WTC11 (cell line): ENCODE data around the gene MAB21L4.

Experiments used
- KAT7 ChIP-seq: sonication (generic); formaldehyde crosslinking; IDR thresholded peaks from 2 replicates; pipeline ENCODE4 v1.8.1; 2023; ENCODE audit warnings: missing genetic modification reagents, mild to moderate bottlenecking, borderline replicate concordance
- ZNF423 ChIP-seq: fragments of 250-450 bp; sonication (Bioruptor Pico); IDR thresholded peaks from 2 replicates; pipeline ENCODE4 v2.1.2; 2022; ENCODE audit warnings: mild to moderate bottlenecking, moderate library complexity
- TF ChIP-seq, protein P1 (sequence below): fragments of 200-600 bp; IDR thresholded peaks from 2 replicates; pipeline ENCODE4 v1.8.0; 2022; ENCODE audit warnings: antibody characterized with exemption

DNA sequence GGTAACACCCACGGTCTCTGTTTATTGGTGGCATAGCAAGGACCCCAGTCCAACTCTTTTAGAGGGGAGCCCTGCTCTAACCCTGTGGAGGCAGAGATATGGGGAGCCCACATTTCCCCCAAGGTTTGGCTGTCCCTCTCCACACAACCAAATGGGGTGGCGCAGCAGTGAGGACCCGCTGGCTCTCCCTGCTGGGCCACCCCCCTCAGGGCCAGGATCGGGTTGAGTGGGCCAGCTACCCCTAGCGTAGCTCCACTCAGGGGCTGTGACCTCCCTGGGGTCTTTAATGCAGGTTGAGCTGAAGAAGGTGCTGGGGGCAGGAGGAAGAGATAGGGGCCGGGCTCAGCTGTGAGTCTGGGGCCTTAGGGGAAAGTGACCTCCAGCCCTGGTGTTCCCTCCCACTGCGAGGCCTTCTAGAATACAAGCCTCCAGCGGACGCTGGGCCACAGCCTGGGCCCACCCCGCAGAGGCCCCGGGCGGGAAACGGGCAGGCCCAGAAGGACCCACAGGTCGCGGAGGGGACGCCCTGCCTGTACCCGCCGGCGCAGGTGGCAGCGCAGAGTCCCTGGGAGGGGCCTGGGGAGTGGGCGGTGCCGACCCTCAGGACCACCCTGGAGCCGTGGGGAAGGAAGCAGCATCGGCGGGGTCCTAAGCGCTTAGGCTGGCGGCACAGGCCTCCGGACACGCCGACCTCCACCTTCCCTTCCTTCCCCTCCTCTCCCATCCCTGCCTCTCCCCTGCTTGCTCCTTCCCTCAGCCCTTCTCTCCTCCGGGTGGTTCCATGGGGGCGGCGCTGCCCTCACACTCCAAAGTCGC, 19.8 kb upstream of the MAB21L4 start:
- no peak for TF ChIP-seq KAT7 (CRISPR knock-in tag)
- TF ChIP-seq ZNF423 (CRISPR knock-in tag), result no peak
- TF ChIP-seq, protein P1, sequence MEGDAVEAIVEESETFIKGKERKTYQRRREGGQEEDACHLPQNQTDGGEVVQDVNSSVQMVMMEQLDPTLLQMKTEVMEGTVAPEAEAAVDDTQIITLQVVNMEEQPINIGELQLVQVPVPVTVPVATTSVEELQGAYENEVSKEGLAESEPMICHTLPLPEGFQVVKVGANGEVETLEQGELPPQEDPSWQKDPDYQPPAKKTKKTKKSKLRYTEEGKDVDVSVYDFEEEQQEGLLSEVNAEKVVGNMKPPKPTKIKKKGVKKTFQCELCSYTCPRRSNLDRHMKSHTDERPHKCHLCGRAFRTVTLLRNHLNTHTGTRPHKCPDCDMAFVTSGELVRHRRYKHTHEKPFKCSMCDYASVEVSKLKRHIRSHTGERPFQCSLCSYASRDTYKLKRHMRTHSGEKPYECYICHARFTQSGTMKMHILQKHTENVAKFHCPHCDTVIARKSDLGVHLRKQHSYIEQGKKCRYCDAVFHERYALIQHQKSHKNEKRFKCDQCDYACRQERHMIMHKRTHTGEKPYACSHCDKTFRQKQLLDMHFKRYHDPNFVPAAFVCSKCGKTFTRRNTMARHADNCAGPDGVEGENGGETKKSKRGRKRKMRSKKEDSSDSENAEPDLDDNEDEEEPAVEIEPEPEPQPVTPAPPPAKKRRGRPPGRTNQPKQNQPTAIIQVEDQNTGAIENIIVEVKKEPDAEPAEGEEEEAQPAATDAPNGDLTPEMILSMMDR, result no peak
